ENCODE measurements around the gene FXR2. TPM values are rescaled to one million over a fixed set of nuclear protein-coding genes. Genes with fewer than 3 reads are reported as not detected.
"Not testable (repeated sequence)": the region's sequence is repeated elsewhere in the genome, so short reads cannot be mapped to it uniquely, and the experiment has no call there.

FXR2 gene
- total RNA-seq, 1 donor from 2014 or later: 30.6 TPM

GRCh38 chr17:7629939-7630571 lies 15.4 kb upstream of the FXR2 start, which contains the start of gene SHBG:
SHBG (plus strand) TSS chr17:7630135; CDS start chr17:7630173, 38 bp downstream.
- no peak for DNase-seq (ENCODE audit: low spot score)

DNA sequence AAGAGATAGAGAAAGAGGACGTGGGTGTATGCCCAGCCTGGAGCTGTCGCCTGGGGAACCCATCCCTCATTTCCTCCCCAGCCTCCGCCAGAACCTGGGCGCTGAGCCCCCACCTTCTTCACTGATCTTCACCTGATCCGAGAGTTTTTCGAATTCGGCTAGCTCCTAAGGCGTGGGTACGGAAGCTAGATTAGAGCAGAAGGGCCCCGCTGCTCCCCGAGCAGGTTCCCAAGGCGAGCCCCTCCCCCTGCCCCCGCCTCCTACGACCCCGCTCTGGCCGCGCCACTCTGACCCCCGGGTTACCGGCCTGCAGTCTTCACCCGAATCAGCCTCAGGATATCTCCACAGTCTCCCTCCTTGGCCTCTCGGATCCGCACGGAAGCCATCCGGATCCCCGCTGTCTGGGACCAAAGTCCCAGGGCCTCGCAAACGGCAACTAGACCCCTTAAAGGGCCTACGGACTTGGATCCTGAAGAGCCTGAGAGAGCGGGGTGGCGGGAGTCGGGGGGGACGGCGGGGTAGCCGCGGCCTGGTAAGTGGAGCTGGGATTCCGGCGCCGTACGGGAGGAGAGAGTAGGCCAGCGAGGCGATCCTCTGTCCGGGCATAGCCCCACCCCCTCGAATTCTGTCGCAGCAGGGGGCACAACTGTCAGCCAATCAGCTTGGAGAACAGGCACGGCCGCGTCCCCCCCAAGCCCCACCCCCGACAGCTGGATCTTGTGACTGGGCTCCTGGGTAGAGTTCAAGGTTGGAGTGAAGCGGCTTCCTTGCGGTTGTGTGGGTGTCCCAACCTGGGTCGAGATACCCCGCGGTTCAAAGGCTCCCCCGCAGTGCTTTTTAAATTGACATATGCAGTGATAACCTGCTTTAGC lies 12.8 kb upstream of the FXR2 start, which contains the start of gene SAT2:
Gene SAT2 (minus strand): TSS at position 572 of the 872 bp plus-strand sequence. CDS start 186 bp downstream, at position 386.
- peak; percentile 96 for DNase-seq (ENCODE audit: low spot score)

DNA sequence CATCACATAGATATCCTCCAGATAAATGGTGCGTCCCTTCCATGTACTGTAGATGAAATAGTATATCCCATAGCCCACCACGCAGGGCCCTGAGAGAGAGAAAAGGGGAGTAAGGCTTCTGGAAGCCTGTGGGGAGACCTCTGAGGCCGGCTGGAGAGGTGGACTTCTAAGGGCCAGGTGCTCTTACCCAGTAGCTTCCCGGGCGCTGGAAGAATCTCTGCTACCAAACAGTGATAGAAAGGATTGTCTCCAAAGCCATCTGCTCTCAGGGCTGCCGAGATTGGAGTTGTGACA lies 12.2 kb upstream of the FXR2 start:
- no peak for DNase-seq (ENCODE audit: low spot score)

DNA sequence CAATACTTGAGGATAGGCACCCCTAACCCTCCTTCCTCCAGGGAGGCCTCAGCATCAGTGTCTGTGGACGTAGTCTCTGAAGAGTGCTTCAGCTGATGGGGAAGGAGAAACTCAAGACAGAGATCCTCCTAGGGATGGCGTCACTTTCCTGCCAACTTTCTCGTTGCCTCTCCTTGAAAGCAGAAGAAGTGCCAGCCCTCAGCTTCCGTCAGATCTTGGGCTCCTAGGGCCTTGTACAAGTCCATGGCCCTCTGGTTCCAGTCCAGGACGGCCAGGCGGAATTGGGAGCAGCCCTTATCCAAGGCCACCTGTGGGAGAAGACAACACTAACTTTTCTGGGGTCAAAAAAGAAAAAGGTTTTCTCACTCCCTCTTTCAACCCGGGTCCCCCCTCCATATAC lies 11.6 kb upstream of the FXR2 start:
- DNase-seq (ENCODE audit: low spot score): no peak

- not testable (repeated sequence) for DNase-seq (ENCODE audit: low spot score)
Measured at GRCh38 chr17:7625749-7626148, 11.1 kb upstream of the FXR2 start.

GRCh38 chr17:7623661-7624060 lies 9.0 kb upstream of the FXR2 start:
- DNase-seq (ENCODE audit: low spot score): no peak

GRCh38 chr17:7620835-7621234 lies 6.1 kb upstream of the FXR2 start:
- DNase-seq (ENCODE audit: low spot score): no peak

- DNase-seq (ENCODE audit: low spot score): no peak
Measured at GRCh38 chr17:7618608-7619007, 3.9 kb upstream of the FXR2 start.

GRCh38 chr17:7615265-7615747 lies 609 bp upstream of the FXR2 start:
- no peak for DNase-seq (ENCODE audit: low spot score)

DNA sequence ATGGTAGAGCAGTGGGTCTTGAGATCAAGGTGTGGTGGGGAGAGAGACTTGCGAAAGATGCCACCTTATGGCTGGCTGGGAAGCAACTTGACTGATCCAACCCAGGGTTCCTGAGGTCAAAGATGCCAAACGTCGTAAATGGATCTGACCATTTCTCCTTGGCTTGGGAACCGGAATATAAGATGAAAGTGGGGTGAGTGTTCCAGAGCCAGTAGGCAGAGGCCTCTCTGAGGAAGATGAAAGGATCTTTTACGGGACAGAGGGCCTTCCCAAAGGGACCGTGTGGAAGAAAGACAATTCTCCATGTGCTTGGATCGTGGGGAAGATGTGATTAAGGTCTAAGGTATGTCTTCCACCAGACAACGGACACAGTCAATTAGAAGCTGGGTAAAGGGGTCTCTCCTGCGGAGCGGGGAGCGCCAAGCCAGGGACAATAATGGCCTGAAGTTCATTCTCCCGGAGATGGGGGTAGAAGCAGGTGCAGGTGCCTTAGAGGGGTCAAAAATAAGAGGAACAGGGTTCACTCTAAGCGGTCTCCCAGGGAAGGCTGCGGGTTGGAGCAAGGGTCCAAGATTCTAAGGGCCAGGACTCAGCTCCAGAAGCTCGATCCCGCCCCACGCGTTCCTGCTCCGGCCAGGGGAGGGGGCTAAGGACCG lies 800 bp downstream of the FXR2 start:
- no peak for DNase-seq (ENCODE audit: low spot score)

- no peak for DNase-seq (ENCODE audit: low spot score)
Measured at GRCh38 chr17:7612294-7612640, 2.4 kb downstream of the FXR2 start.

DNA sequence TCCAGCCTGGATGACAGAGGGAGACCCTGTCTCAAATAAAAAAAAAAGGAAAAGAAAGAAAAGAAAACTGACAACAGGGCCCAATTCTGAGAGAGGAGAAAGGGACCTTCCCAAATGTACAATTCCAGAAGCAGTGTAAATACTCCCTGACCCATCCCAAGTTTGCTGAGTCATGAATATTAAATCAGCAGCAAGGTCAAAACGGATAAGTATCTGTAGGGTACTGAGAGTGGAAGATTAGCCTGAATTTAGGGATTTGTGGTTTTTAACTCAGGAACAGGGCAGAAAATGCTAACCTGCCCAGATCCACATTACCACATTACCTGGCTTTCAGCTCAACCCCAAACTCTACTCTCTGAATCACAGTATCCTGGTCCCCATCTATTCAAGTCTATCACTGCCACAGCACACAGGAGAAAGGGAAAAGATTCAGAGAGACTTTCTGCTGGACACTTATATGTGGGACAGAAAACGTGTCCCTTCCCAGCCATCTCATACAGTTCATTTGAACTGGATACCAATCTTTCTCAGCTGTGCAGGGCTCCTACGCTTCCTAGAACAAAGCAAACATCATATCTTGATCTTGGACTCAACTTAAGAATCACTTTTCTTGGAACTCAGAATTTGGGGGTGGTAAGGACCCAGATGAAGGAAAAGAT lies 2.9 kb downstream of the FXR2 start:
- DNase-seq (ENCODE audit: low spot score): no peak

DNA sequence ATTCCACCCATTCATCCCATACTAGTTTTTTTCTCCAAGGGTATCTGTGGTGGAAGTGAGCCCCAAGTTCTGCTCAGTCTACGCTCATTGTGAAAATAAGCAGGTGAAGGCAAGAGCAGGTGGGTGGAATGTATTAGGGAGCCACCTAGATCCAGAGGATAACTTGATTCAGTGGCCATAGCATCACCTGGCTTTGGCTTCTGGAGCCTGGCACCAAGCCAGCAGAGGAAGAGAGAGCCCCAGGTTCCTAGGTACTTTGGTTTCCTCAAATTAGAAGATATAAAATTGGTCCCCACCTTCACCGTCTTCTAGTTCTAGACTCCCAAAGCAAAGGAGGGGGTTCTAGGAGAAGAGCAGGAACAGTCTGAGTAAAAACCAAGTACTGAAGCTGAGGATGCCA lies 4.1 kb downstream of the FXR2 start:
- DNase-seq (ENCODE audit: low spot score): no peak

DNA sequence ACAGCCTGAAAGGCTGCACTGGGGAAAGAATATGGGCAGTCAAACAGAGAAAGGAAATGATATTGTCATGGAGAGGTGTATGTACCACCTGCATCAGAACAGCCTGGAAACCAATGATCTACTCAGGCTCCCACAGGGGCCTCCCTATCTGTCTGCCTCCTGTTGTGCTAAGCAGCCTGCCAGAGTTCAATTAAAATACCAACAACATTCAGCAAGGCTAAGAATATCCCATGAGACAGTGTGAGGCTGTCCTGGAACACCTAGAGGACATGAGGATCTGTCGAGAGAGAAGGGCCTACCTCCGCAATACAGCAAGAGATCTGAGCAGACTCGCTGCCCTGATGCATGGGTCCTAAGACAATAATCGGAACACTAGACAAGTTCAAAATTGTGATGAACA lies 8.4 kb downstream of the FXR2 start:
- no peak for DNase-seq (ENCODE audit: low spot score)

GRCh38 chr17:7597561-7597960 lies 17.1 kb downstream of the FXR2 start:
- DNase-seq (ENCODE audit: low spot score): not testable (repeated sequence)

DNA sequence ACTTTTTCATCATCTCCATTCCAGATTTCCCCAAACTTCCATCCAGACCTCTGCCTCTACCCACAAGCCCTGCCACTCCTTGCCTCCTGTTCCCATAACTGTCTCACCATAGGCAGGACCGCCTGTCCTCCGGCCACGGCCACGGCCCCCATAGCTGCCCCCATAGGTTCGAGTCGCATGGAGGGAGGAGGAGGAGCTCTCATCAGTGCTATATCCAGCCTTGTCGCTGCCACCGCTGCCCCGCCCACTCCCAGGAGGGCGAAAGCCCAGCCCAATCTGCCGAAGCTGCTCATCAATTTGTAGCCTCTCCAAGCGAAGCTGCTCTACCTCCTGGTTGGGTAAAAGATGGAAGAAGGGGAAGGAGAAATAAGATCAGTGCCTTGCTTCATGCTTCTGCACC lies 21.4 kb downstream of the FXR2 start:
- no peak for DNase-seq (ENCODE audit: low spot score)

- no peak for DNase-seq (ENCODE audit: low spot score)
Measured at GRCh38 chr17:7592422-7593021, 22.2 kb downstream of the FXR2 start.

DNA sequence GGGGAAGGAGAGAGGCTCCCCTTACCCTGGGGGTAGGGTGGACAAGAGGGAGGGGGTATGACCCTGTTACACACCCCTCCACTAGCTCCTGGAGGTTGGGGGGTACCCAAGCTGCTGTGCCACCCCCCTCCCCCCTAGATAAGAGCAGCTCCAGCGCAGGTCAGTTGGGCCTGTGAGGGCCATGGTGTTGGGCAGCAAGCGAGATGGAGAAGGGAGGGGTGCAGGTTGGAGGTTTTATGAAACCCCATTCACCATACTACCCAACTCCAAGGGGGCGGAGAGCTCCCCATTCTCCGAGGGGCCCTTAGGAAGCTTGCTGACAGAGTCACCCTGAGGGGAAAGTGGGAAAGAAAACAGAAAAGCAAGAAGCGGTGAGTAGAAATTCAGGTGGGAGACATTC lies 23.1 kb downstream of the FXR2 start:
- no peak for DNase-seq (ENCODE audit: low spot score)

GRCh38 chr17:7590743-7591142 lies 24.0 kb downstream of the FXR2 start:
- no peak for DNase-seq (ENCODE audit: low spot score)

DNA sequence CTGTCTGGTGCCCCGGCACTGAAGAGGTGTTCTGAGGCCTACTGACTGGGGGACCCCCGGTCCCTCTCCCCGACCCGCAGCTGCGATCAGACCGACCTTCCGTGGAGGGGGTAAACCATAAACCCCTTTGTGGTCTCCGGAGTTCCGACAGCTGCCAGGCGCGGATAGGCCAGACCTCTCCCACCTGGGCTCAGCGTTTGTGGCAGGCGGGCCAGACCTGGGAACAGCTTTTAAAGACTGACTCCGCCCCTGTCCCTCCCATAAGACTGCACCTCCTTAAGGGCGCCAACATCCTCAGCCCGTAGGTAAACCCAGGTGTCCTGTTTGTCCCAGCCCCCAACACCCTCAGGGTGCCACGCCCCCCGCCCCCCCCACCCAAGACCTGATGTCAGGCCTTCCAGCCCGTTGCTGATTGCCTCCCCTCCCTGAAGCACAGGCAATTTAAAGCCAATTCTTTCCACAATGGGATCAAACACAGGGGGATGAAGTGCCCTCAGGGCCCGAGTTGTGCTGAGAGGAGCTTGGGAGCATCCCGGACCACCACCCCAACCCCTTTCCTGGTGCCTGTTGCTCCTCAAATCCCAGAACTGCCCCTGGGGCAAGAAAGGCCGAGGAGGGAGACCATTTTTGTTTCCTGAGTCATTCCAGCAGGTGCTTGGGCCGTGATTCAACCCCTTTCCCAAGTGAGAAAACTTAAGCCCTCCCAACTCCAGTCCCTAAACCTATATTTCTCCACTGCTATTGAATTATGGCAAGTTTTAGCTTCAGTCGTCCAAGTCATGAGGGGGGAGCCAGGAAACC lies 24.6 kb downstream of the FXR2 start, which contains the start of gene SOX15:
Gene SOX15 (minus strand): TSS at position 204 of the 801 bp plus-strand sequence. CDS start 418 bp downstream, outside the sequence.
- DNase-seq (ENCODE audit: low spot score): no peak

Data from ureter (tissue), 1 donor.